GM12878 (cell line): ENCODE results near the gene TRIM8. TPM values are rescaled to one million over a fixed set of nuclear protein-coding genes. Genes with fewer than 3 reads are reported as not detected.

ENCODE experiments used
- IKZF1 ChIP-seq: fragments of 450-650 bp; conservative IDR thresholded peaks from 2 replicates; pipeline ENCODE4 v1.6.1; 2017; ENCODE audit warnings: antibody characterized with exemption, mild to moderate bottlenecking
- IKZF2 ChIP-seq, 2 experiments: fragments of 450-650 bp; IDR thresholded peaks; 2 replicates each; pipeline ENCODE4 v1.6.1; 2017; ENCODE audit warnings: mild to moderate bottlenecking in 2 of 2, moderate library complexity in 2 of 2
- MEF2B ChIP-seq: fragments of 450-650 bp; IDR thresholded peaks from 2 replicates; pipeline ENCODE4 v1.6.1; 2018; ENCODE audit warnings: mild to moderate bottlenecking, moderate library complexity; ENCODE audit not compliant: partially characterized antibody, poor library complexity, severe bottlenecking
- MTA3 ChIP-seq: IDR thresholded peaks from 2 replicates; pipeline ENCODE4 v1.6.1; 2012; ENCODE audit warnings: low read length, inconsistent platforms, borderline replicate concordance
- NFIC ChIP-seq: IDR thresholded peaks from 2 replicates; pipeline ENCODE4 v1.6.1; 2012; ENCODE audit warnings: low read depth, mild to moderate bottlenecking, inconsistent platforms, low read length, moderate library complexity
- POLR2A ChIP-seq: IDR thresholded peaks from 2 replicates; pipeline ENCODE4 v1.6.1; 2011; ENCODE audit warnings: low read depth, mild to moderate bottlenecking, low read length
- RELB ChIP-seq: fragments of 450-650 bp; IDR thresholded peaks from 2 replicates; pipeline ENCODE4 v1.6.1; 2017; ENCODE audit warnings: low read depth, mild to moderate bottlenecking, moderate library complexity
- TCF12 ChIP-seq: IDR thresholded peaks from 2 replicates; pipeline ENCODE4 v1.6.1; 2011; ENCODE audit warnings: low read depth, mild to moderate bottlenecking, low read length
- polyA plus RNA-seq, 11 experiments: library from polyadenylated mRNA; depleted of rRNA in 4 of 11; unstranded in 6 of 11; stranded (reverse) in 5 of 11; fragments of >200 nt; fragmentation: Nextera tagmentation in 4 of 11; fragmentation: Illumina TruSeq in 1 of 11; extraction: Ambion mirVana in 4 of 11; extraction: Trizol in 1 of 11; gene quantifications; 1 replicate in 1 of 11; 2 replicates in 10 of 11; pipeline versions ENCODE4 v1.2.1 to v1.2.3, GENCODE V29; 2011 to 2016; ENCODE audit warnings: inconsistent platforms in 2 of 11, missing spikeins in 2 of 11, low read depth in 1 of 11
- total RNA-seq, 4 experiments: library from RNA; depleted of rRNA in 3 of 4; stranded (reverse); fragments of >200 nt in 3 of 4; fragmentation: Illumina TruSeq in 1 of 4; extraction: Trizol in 1 of 4; gene quantifications; 2 replicates each; pipeline versions ENCODE4 v1.2.1 to v1.2.3, GENCODE V29; 2013 to 2021

Gene TRIM8
- total and polyA plus RNA-seq, 10 of the 15 experiments (the other 5 are each of a cell fraction or from before 2014, with no cell fraction given) = 7.9 to 53.2 (median 24.6) TPM

GRCh38 chr10:102675011-102675665, 30.9 kb downstream of the TRIM8 start (continued):
- 0 out of 2 replicates have a peak, but pooled peaks have one; percentile 18 for TF ChIP-seq RELB
- peak; percentile 19; the same call in 1 of the 2 replicates for TF ChIP-seq TCF12
- TF ChIP-seq NFIC = peak; percentile 24; the same call in 1 of the 2 replicates
- 0 out of 2 replicates have a peak, but pooled peaks have one; percentile 38 for TF ChIP-seq MTA3
- TF ChIP-seq POLR2A = 0 out of 2 replicates have a peak, but pooled peaks have one; percentile 28
- peak; percentile 57 for TF ChIP-seq MEF2B
- peak; percentile 30; the same call in 1 of the 2 replicates for TF ChIP-seq IKZF1
- TF ChIP-seq IKZF2 (IDR thresholded peaks at IDR 0.05) = peak in 1 of 2 experiments; percentile 19; a peak in 2 of 4 replicates
